Stimulated activated naive CD8-positive, alpha-beta T cell treated with anti-CD3 and anti-CD28 coated beads, Interleukin-15, amount 100 ng/mL, for 72 hours (primary cell): ENCODE data around the gene CLSTN1.
A peak's percentile ranks its signal among the peaks of the same experiment; 100 is the strongest.
"Not testable (repeated sequence)": the region's sequence is repeated elsewhere in the genome, so short reads cannot be mapped to it uniquely, and the experiment has no call there.

Experiments used
- ATAC-seq: fragments of 150-1000 bp; cut with Tn5 transposase; 2 replicates; pipeline ENCODE4 v1.10.0; 2021; ENCODE audit warnings: mild to moderate bottlenecking, moderate library complexity
- DNase-seq, 2 donors: peaks; one replicate each; pipeline ENCODE4 v3.0.0; 2021 to 2022
- H3K27ac Mint-ChIP-seq, 2 donors: one replicate each; pipeline ENCODE4 v1.8.0; 2022; ENCODE audit warnings: mild to moderate bottlenecking in 2 of 2, mixed read lengths in 2 of 2, moderate library complexity in 2 of 2
- H3K27me3 Mint-ChIP-seq: one replicate; pipeline ENCODE4 v1.8.0; 2022; ENCODE audit warnings: mixed read lengths
- H3K4me1 Mint-ChIP-seq: one replicate; pipeline ENCODE4 v1.8.0; 2022; ENCODE audit warnings: mild to moderate bottlenecking, mixed read lengths
- H3K4me3 Mint-ChIP-seq, 2 donors: one replicate each; pipeline ENCODE4 v1.8.0; 2022; ENCODE audit warnings: mild to moderate bottlenecking in 2 of 2, mixed read lengths in 2 of 2, moderate library complexity in 1 of 2
- H3K9me3 Mint-ChIP-seq, 2 donors: one replicate each; pipeline ENCODE4 v1.8.0; 2022; ENCODE audit warnings: mixed read lengths in 2 of 2

Gene CLSTN1

GRCh38 chr1:9823693-9823942 is 147 bp downstream of the CLSTN1 start:
- no peak for DNase-seq
- Mint-ChIP-seq H3K27ac (no peak overlapping the region), H3K9me3 (no peaks in the 10 kb centered on the region), H3K27me3 (peaks cover 22% of the 10 kb centered on the region), H3K4me1 (peaks cover 41% of the 10 kb centered on the region), H3K4me3 (peak overlapping the region; percentile 53 to 61)
- ATAC-seq, result peak; percentile 51

DNA sequence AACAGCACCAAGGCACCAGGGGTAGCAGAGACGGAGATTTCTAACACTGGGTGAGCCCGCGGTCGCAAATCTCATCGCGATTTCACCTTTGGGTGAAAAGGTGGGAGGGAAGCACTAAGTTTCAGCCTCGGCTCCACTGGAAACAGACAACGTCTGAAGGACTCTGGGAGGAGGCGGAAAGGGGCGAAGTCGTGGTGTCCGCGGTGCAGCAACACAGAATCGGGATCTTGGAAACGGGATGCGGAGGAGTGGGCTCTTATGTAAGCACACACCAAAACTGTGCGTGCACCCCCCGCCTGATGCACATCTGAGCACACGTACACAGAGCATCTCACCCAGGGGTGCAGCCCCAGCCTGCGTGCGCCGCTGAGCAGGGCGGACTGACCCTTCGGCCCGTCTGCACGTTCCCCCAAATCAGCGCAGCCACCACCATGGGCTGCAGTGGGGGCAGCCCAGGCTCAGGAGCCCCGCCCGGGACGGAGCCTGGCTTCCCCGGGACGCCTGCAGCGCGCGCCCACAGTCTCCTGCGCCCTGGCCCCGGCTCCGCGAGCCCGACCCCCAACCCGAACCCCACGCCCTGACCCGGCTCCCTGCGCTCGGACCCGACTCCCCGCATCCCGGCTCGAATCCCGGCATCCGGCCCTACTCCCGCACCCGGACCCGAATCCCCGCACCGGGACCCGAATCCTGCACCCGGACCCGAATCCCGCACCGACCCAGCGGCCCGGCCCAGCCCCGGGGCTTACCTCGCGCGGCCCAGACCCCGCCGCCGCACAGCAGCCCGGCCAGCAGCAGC is 670 bp downstream of the CLSTN1 start:
- H3K4me3 Mint-ChIP-seq, result peak overlapping the region; percentile 92 to 95
- no peaks in the 10 kb centered on the region for H3K9me3 Mint-ChIP-seq
- H3K27me3 Mint-ChIP-seq, result peaks cover 22% of the 10 kb centered on the region
- ATAC-seq (peak; percentile 34), DNase-seq (peak; percentile 19 to 20)
- peak overlapping the region; percentile 61 to 98 for H3K27ac Mint-ChIP-seq
- H3K4me1 Mint-ChIP-seq, result peaks cover 41% of the 10 kb centered on the region

DNA sequence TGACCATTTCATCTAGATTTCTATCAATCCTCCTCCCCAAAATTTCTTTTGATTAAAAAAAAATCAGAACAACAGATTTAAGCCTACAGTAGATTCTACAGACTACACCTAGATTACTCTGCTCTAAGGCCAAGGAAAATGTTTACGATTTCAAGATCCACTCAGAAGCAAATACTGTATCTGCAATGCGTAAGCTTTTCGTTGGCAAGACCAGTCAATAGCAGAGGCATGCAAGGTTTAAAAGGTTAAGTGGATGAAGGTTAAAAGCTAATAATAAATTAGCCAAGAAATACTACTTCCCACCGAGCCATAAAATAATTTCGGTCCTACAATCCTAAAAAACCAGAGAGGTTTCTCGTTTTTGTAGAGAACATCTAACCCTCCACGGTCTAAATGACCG is 1.3 kb downstream of the CLSTN1 start:
- DNase-seq (no peak), ATAC-seq (no peak)
- Mint-ChIP-seq H3K9me3 (no peaks in the 10 kb centered on the region), H3K4me1 (peaks cover 38% of the 10 kb centered on the region), H3K4me3 (peak overlapping the region; percentile 92 to 95), H3K27ac (peak overlapping the region in 1 of 2 donors; percentile 98), H3K27me3 (peaks cover 22% of the 10 kb centered on the region)

- Mint-ChIP-seq H3K4me3 (peak overlapping the region in 1 of 2 donors; percentile 26), H3K4me1 (peaks cover 36% of the 10 kb centered on the region), H3K27ac (no peak overlapping the region), H3K9me3 (no peaks in the 10 kb centered on the region), H3K27me3 (peaks cover 22% of the 10 kb centered on the region)
- ATAC-seq (no peak), DNase-seq (no peak)
Observed at GRCh38 chr1:9821710-9822109, 2.1 kb downstream of the CLSTN1 start.

DNA sequence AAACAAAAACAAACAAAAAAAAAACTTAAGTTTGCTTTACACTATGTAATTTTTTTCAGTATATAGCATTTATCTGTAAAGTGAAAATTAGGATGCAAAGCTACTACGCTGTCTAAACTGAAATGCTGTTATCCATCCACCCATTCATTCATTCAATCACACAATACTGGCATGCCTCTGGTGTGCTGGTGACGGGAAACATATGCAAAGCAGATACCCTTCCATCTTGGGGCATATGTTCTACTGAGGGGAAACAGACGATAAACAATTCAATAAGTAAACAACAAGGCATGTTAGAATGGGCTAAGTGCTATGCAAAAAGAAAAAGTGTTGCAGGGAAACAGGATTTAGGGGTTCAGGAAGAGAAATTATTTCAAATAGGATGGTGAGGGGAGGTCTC is 3.2 kb downstream of the CLSTN1 start:
- peaks cover 14% of the 10 kb centered on the region for H3K27me3 Mint-ChIP-seq
- H3K4me1 Mint-ChIP-seq, result peaks cover 33% of the 10 kb centered on the region
- no peaks in the 10 kb centered on the region for H3K9me3 Mint-ChIP-seq
- no peak overlapping the region for H3K4me3 Mint-ChIP-seq
- no peak for DNase-seq
- no peak for ATAC-seq
- no peak overlapping the region for H3K27ac Mint-ChIP-seq

- no peak for ATAC-seq
- DNase-seq, result no peak
- Mint-ChIP-seq H3K4me1 (peaks cover 18% of the 10 kb centered on the region), H3K27me3 (no peaks in the 10 kb centered on the region), H3K27ac (no peak overlapping the region), H3K9me3 (no peaks in the 10 kb centered on the region), H3K4me3 (no peak overlapping the region)
Observed at GRCh38 chr1:9817734-9818133, 6.0 kb downstream of the CLSTN1 start.

GRCh38 chr1:9816199-9816598 is 7.6 kb downstream of the CLSTN1 start:
- Mint-ChIP-seq H3K4me1 (peaks cover 13% of the 10 kb centered on the region), H3K4me3 (no peak overlapping the region), H3K27me3 (no peaks in the 10 kb centered on the region), H3K9me3 (no peaks in the 10 kb centered on the region), H3K27ac (no peak overlapping the region)
- no peak for ATAC-seq
- no peak for DNase-seq

DNA sequence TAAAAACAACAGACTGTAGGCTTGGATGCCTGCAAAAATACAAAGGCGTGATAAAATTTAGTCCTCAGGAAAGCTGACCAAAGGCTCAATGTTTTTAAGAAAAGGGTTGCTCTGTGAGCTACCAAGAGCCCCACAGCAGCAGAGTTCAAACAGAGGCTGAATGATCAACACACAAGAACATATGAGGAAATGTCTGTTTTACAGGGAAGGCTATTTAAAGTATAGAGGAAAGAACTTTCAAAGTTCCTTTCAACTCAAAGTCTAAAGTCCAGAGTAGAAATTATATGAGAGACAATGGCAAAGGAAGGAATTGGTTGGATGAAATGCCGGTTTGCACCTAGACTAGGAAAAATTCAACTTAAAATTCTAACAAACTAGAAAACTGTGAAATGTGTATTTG is 8.6 kb downstream of the CLSTN1 start:
- ATAC-seq (no peak), DNase-seq (no peak)
- Mint-ChIP-seq H3K27ac (no peak overlapping the region), H3K9me3 (no peaks in the 10 kb centered on the region), H3K4me3 (no peak overlapping the region), H3K27me3 (no peaks in the 10 kb centered on the region), H3K4me1 (peaks cover 10% of the 10 kb centered on the region)

DNA sequence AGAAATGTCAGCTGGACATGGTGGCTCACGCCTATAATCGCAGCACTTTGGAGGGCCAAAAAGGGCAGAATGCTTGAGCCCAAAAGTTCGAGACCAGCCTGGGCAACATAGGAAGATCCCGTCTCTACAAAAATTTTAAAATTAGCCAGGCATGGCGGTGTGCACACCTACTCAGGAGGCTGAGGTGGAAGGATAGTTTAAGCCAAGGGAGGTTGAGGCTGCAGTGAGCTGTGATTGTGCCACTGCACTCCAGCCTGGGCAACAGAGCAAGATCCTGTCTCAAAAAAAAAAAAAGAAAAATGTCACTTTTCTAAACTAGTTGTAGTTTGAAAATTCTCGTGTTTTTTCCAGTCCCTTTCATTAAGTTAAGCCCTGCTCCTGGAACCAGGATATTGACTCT is 9.1 kb downstream of the CLSTN1 start:
- no peak for ATAC-seq
- DNase-seq, result no peak
- Mint-ChIP-seq H3K4me3 (no peak overlapping the region), H3K27ac (no peak overlapping the region), H3K27me3 (no peaks in the 10 kb centered on the region), H3K4me1 (peaks cover 16% of the 10 kb centered on the region), H3K9me3 (no peaks in the 10 kb centered on the region)

DNA sequence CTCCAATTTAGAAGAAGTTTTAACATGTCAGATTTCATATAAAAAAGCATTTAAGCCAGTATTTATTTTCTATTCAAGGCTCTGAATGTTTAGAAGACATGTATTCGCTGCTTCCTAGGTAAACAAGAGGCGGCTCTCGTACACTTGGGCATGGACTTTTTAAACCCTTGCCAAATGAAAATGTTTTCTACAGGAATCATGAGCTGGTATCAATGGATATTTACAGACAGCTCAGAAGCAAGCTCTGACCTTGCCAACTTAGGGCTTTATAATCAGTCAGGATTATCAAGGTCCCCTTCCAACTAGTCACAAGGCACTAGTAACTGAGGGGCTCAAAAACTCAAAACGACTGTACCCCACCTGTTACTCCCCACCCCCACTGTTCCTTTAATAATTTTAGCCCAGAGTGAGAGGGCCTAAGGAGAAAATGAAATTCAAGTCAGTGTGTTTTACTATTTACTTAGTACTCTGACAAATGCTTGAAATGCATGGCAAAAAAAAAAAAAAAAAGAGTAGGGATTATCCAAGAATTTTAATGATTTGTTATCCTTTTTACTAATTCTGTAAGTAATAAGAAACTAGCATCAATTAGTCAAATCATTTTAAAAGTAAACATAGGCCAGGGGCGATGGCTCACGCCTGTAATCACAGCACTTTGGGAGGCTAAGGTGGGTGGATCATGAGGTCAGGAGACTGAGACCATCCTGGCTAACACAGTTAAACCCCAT is 12.4 kb downstream of the CLSTN1 start:
- no peak for DNase-seq
- no peaks in the 10 kb centered on the region for H3K27me3 Mint-ChIP-seq

GRCh38 chr1:9809100-9809510 is 14.7 kb downstream of the CLSTN1 start:
- Mint-ChIP-seq H3K9me3 (no peaks in the 10 kb centered on the region), H3K27ac (peak overlapping the region; percentile 61 to 91), H3K27me3 (no peaks in the 10 kb centered on the region), H3K4me3 (no peak overlapping the region), H3K4me1 (peaks cover 54% of the 10 kb centered on the region)
- no peak for DNase-seq
- ATAC-seq, result no peak

More for the DNA sequence above, 12.4 kb downstream of the CLSTN1 start:
- Mint-ChIP-seq H3K27ac (no peak overlapping the region), H3K4me3 (no peak overlapping the region), H3K4me1 (peaks cover 43% of the 10 kb centered on the region), H3K9me3 (no peaks in the 10 kb centered on the region)
- ATAC-seq, result no peak

DNA sequence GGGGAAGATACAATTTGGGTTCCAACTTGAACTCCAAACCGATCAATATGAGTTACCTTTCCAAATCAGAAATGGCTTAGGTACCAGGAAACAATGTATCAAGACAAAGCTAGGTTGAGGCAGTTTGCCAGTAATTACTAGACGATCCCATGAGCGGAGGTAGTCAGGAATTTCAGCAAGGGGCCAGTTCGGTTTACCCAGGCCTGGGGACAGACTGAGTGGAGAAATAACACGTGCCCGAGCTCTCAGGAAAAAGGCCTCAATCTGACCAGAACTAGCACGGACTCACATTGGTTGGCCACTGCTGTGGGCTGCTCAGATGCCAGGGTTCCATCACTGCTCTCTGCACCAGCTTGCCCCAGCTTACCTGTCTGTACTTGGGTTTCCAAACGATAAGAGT is 15.3 kb downstream of the CLSTN1 start:
- Mint-ChIP-seq H3K27me3 (no peaks in the 10 kb centered on the region), H3K27ac (no peak overlapping the region), H3K9me3 (no peaks in the 10 kb centered on the region), H3K4me3 (no peak overlapping the region), H3K4me1 (peaks cover 55% of the 10 kb centered on the region)
- no peak for ATAC-seq
- no peak for DNase-seq

DNA sequence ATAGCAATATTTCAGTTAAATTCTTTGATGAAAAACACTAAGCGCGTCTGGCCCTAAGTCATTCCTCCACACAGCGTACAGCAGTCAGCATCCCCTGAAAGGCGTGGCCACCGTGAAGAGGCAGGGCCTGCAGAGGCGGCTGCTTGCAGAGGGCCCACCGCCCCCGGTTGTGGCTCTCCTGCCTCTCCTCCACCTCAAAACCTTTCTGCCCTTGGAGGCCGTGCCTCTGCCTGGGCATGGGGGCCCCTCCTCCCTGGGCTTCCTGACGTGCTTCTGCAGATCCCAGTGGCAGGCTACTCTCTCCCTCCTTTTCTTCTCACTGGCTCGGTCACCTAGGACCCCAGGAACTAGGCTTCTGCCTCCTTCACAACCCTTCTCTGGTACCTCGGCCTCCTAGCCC is 16.2 kb downstream of the CLSTN1 start:
- Mint-ChIP-seq H3K27me3 (no peaks in the 10 kb centered on the region), H3K4me3 (no peak overlapping the region), H3K27ac (peak overlapping the region in 1 of 2 donors; percentile 84), H3K9me3 (no peaks in the 10 kb centered on the region), H3K4me1 (peaks cover 64% of the 10 kb centered on the region)
- no peak for DNase-seq
- no peak for ATAC-seq

- DNase-seq, H3K27me3 Mint-ChIP-seq, H3K9me3 Mint-ChIP-seq, H3K4me3 Mint-ChIP-seq, H3K27ac Mint-ChIP-seq, ATAC-seq: not testable (repeated sequence)
- H3K4me1 Mint-ChIP-seq, result peaks cover 70% of the 10 kb centered on the region
Observed at GRCh38 chr1:9805972-9806371, 17.8 kb downstream of the CLSTN1 start.

DNA sequence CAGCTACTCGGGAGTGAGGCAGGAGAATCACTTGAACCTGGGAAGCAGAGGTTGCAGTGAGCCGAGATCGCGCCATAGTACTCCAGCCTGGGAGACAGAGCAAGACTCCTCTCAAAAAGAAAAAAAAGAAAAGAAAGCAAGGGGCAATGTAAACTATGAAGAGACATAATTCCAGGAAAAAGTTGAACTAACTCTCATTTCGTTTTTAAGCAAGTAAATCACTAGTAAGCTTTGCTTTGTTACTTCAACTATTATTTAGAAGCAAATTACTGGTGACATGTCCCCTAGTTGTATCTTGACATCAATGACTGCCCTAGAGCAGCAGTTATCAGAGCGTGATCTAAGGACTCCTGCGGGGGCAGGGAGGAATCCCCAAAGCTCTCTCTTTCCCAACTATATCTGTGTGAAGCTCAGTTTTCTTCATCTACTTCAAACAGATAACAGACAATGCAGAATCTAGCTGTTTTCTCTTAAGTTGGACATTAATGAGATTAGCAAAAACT is 18.7 kb downstream of the CLSTN1 start:
- H3K27ac Mint-ChIP-seq, result peak overlapping the region in 1 of 2 donors; percentile 17
- no peak for ATAC-seq
- H3K27me3 Mint-ChIP-seq, result no peaks in the 10 kb centered on the region
- DNase-seq, result no peak
- H3K4me3 Mint-ChIP-seq, result no peak overlapping the region
- no peaks in the 10 kb centered on the region for H3K9me3 Mint-ChIP-seq
- peaks cover 70% of the 10 kb centered on the region for H3K4me1 Mint-ChIP-seq
